Tibial nerve (tissue), 3 donors: ENCODE results near the gene ZNF260.

Source experiments
- CTCF ChIP-seq, 5 experiments: fragments of 200-600 bp in 3 of 5; fragments of 450-650 bp in 2 of 5; sonication (generic) in 3 of 5; IDR thresholded peaks; one replicate each; pipeline ENCODE4 v1.5.1; 2016 to 2019; ENCODE audit warnings: antibody characterized with exemption in 5 of 5, mild to moderate bottlenecking in 3 of 5, moderate library complexity in 2 of 5
- POLR2A ChIP-seq, 2 donors: fragments of 450-650 bp; IDR thresholded peaks; one replicate each; pipeline ENCODE4 v1.6.1; 2017; ENCODE audit warnings: antibody characterized with exemption in 2 of 2, mild to moderate bottlenecking in 2 of 2, moderate library complexity in 2 of 2

GRCh38 chr19:36547001-36547732 lies 19.1 kb upstream of the ZNF260 start:
- TF ChIP-seq POLR2A (IDR thresholded peaks at IDR 0.05), result no peak
- no peak for TF ChIP-seq CTCF (IDR thresholded peaks at IDR 0.05)
